Heart right ventricle (tissue), 16 donors: Measurements from ENCODE around the gene RNF123. TPM values are rescaled to one million over a fixed set of nuclear protein-coding genes. Genes with fewer than 3 reads are reported as not detected.

ENCODE experiments used
- ATAC-seq, 8 donors: fragments of 200-7000 bp; cut with Tn5 transposase; one replicate each; pipeline ENCODE4 v1.9.1; 2020; ENCODE audit warnings: mild to moderate bottlenecking in 8 of 8, moderate library complexity in 8 of 8, moderate number of reproducible peaks in 1 of 8
- DNase-seq, 2 donors: peaks; one replicate each; pipeline ENCODE4 v3.0.0-alpha.2; 2020
- H3K27ac ChIP-seq, 10 donors: fragments of 200-600 bp; sonication (generic) in 2 of 10; one replicate each; pipeline versions ENCODE4 v1.5.0 to v1.8.0; 2020 to 2022; ENCODE audit warnings: mild to moderate bottlenecking in 3 of 10
- H3K27me3 ChIP-seq, 7 donors: fragments of 200-600 bp; one replicate each; pipeline ENCODE4 v1.8.0; 2021 to 2022; ENCODE audit warnings: mild to moderate bottlenecking in 2 of 7
- H3K36me3 ChIP-seq, 9 donors: fragments of 200-600 bp; sonication (generic) in 1 of 9; one replicate each; pipeline versions ENCODE4 v1.5.0 to v1.8.0; 2020 to 2022; ENCODE audit warnings: mild to moderate bottlenecking in 2 of 9
- H3K4me1 ChIP-seq, 9 donors: fragments of 200-600 bp; sonication (generic) in 1 of 9; one replicate each; pipeline versions ENCODE4 v1.5.0 to v1.8.0; 2020 to 2022; ENCODE audit warnings: mild to moderate bottlenecking in 4 of 9
- H3K4me3 ChIP-seq, 10 donors: fragments of 200-600 bp; sonication (generic) in 2 of 10; one replicate each; pipeline versions ENCODE4 v1.5.0 to v1.8.0; 2020 to 2022; ENCODE audit warnings: mild to moderate bottlenecking in 7 of 10, moderate library complexity in 2 of 10
- H3K9me3 ChIP-seq, 11 donors: fragments of 200-600 bp in 10 of 11; sonication (generic) in 2 of 11; one replicate each; pipeline versions ENCODE4 v1.5.0 to v1.8.0; 2013 to 2022; ENCODE audit warnings: mild to moderate bottlenecking in 2 of 11, control low read depth in 1 of 11, moderate library complexity in 1 of 11
- WGBS, 2 donors: extraction: QIAGEN DNeasy Blood & Tissue Kit; methylation state at CpG; one replicate each; pipeline ENCODE4 v1.1.7; 2013; ENCODE audit warnings: inconsistent platforms in 1 of 2; 5-methylcytosine and 5-hydroxymethylcytosine counted together
- intact Hi-C, 10 donors: fragments of 100-400 bp; cut with DNase I; formaldehyde crosslinking; loops; one replicate each; pipeline versions ENCODE4 v1.11.1 to v1.14.2; 2022
- long read RNA-seq, 3 donors: library from polyadenylated mRNA; unstranded; transcript quantifications; one replicate each; pipeline ENCODE4 v2.0.0, GENCODE V29; 2020 to 2021
- polyA plus RNA-seq, 2 donors: library from polyadenylated mRNA; stranded (reverse); fragments of 200-250 nt; gene quantifications; one replicate each; pipeline ENCODE4 v1.2.3, GENCODE V29; 2013
- total RNA-seq, 10 donors: library from RNA; stranded (reverse); fragmentation: NEBNext Ultra II Directional in 3 of 10; extraction: Animal tissue kit (Norgen Biotek cat#: 25700) in 3 of 10; gene quantifications; one replicate each; pipeline versions ENCODE4 v1.2.1 to v1.2.4, GENCODE V29; 2021 to 2023
- TF ChIP-seq, protein P1 (sequence below), 9 donors: fragments of 200-600 bp; sonication (generic) in 2 of 9; IDR thresholded peaks; one replicate each; pipeline versions ENCODE4 v1.5.0 to v1.8.0; 2021 to 2022; ENCODE audit warnings: antibody characterized with exemption in 9 of 9, mild to moderate bottlenecking in 5 of 9, moderate library complexity in 1 of 9
- donor health status: Arrhythmogenic right ventricular cardiomyopathy.
- donor health status: ischemic (EF 13 %, LVEDD 7.1; RV severe dilation, severe dysfunction).
- donor health status: healthy with polysubstance abuse.
- donor health status: DM: no; HTN: yes; CAD: no.
- donor health status: DM: no; HTN: no; CAD: no.
- donor health status: ischemic (EF 25% LVEDD 6.9; RV normal size, moderate dysfunction).
- donor health status: ischemic (EF 25% LVEDD 5.7; RV mildly dilated, moderate dysfunction).
- donor health status: healthy.
- donor health status: DM: yes; HTN: yes; CAD: no.
- donor health status: Ischemic cardiomyopathy.
- donor health status: ischemic (EF 35%, LVEDD 5.7; RV mildly dilated, moderate dysfunction).
- donor health status: nonischemic (EF 11% LVEDD 7.7; RV severe dilation, severe dysfunction).
- donor health status: DM: yes; HTN: yes; CAD: no.
- donor health status: PGD.
- donor health status: ischemic (EF 29% LVEDD 5.4; RV normal size, mild dysfunction).
- donor health status: nonischemic (EF 23%, LVEDD 6.1; RV moderate dilation, normal function).

The RNF123 gene
- 10 to 100 TPM; 41.5 to 61.8 (median 51.4) TPM for total RNA-seq
- polyA plus RNA-seq, result 10 to 100 TPM; 23.6 to 30.8 TPM
- long read RNA-seq, donor 1, full-length matches to known transcripts, result 13 of 43 reads
- long read RNA-seq, donor 1, partial matches to known transcripts, result 22 of 43 reads
- long read RNA-seq, donor 1, other reads (novel, unspliced or antisense), result 8 of 43 reads
- long read RNA-seq, donor 2, full-length matches to known transcripts, result 14 of 75 reads
- long read RNA-seq, donor 2, partial matches to known transcripts, result 42 of 75 reads
- long read RNA-seq, donor 2, other reads (novel, unspliced or antisense), result 19 of 75 reads
- long read RNA-seq, donor 3, full-length matches to known transcripts, result 23 of 139 reads
- long read RNA-seq, donor 3, partial matches to known transcripts, result 54 of 139 reads
- long read RNA-seq, donor 3, other reads (novel, unspliced or antisense), result 62 of 139 reads

DNA sequence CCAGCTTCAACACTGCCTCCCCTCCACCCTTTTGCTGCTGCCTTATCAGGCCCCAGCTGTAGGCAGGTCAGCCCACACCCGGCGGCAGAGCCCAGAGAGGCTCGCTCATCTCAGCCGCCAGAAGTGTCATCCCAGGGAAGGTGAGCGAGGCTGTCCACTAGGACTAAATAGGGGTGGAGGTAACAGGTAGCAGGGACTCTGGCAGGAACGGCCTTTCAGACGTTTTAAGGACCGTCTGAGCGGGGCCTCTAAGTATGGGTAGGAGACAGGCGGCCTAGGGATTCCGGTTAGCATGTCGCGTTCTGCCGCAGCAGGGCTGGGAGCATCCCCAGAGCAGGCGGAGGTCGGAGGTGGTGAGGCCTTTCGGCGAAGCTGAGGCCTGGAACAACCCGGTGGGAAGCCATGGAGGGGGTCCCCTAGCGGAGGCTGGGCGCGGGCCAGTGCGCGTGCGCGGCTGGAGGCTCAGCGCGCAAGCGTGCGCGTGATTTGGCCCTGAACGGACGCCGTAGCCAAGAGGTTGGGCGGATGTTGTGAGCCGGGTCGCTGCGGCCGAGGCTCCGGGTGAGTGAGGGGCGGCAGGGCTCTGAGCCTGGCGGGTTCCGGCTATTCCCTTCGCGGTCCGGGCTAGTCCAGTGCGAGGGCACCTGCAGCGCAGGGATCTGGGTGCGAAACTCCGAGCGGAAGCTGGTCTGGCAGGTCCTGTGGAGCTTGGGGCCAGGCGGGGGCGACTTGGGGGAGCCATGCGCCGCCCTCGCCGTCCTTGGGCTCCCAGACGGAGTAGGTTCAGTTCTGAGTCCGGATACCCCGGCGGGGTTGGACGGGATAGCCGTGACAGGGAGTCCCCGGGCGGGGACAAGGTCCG is at the start of gene RNF123, which contains the start of gene MST1:
RNF123 (plus strand) TSS at position 512 of the 862 bp plus-strand sequence. CDS start 1,609 bp downstream, outside the sequence.
MST1 (minus strand) TSS at position 429 of the 862 bp plus-strand sequence. CDS start 783 bp downstream, outside the sequence.
- intact Hi-C loops, result no loop called here
- Histone ChIP-seq H3K27me3 (peaks cover 0 to 14% (median 0%) of the 10 kb centered on the region in 7 donors), H3K4me3 (peak within 1 kb of the TSS; percentile 63 to 100 (median 97)), H3K9me3 (no peaks in the 10 kb centered on the region), H3K27ac (peak within 1 kb of the TSS; percentile 11 to 92 (median 87)), H3K4me1 (peaks cover 4 to 48% (median 32%) of the 10 kb centered on the region in 9 donors), H3K36me3 (peaks cover 0 to 9% (median 0%) of the 10 kb centered on the region in 9 donors)
- ATAC-seq (peak; percentile 76 to 92 (median 88)), DNase-seq (peak; percentile 93 to 94)
- TF ChIP-seq, protein P1, sequence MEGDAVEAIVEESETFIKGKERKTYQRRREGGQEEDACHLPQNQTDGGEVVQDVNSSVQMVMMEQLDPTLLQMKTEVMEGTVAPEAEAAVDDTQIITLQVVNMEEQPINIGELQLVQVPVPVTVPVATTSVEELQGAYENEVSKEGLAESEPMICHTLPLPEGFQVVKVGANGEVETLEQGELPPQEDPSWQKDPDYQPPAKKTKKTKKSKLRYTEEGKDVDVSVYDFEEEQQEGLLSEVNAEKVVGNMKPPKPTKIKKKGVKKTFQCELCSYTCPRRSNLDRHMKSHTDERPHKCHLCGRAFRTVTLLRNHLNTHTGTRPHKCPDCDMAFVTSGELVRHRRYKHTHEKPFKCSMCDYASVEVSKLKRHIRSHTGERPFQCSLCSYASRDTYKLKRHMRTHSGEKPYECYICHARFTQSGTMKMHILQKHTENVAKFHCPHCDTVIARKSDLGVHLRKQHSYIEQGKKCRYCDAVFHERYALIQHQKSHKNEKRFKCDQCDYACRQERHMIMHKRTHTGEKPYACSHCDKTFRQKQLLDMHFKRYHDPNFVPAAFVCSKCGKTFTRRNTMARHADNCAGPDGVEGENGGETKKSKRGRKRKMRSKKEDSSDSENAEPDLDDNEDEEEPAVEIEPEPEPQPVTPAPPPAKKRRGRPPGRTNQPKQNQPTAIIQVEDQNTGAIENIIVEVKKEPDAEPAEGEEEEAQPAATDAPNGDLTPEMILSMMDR (IDR thresholded peaks at IDR 0.05), result peak in 7 of 9 donors; percentile 24 to 62 (median 49)
- WGBS, 2 donors, result 3% methylated on average over 63 to 64 of the region's 66 CpGs

DNA sequence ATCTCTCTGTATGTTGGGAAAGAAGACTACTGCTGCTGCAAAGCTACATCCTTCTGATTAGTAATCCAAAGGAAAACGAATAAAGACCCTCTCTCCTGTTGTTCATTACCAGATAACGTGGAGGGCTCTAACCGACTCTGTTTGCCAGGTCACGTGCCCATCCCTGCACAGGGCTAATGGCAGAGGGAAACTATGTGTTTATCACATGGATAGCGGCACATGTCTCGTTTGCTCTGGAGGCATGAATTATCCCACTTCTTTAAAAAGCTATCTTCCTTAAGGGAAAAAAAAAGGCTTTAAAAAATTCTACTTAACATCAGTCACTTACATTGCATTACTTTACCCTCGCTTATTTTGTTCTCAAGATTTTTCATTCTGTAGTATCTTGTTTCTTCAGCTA is 48.1 kb upstream of the RNF123 start:
- no peak overlapping the region for H3K27ac ChIP-seq
- H3K4me1 ChIP-seq, result peaks cover 0 to 13% (median 0%) of the 10 kb centered on the region in 9 donors
- intact Hi-C loops, result loop anchor here in 1 of 10 donors (5.0 kb wide), 1 partner anchor 1061 kb away; no protein-coding TSS in a partner anchor
- no peaks in the 10 kb centered on the region for H3K9me3 ChIP-seq
- H3K4me3 ChIP-seq, result no peak overlapping the region
- DNase-seq, result no peak
- ATAC-seq, result no peak
- H3K27me3 ChIP-seq, result no peaks in the 10 kb centered on the region
- 60 to 62% methylated on average over 7 of the region's 7 CpGs for WGBS, 2 donors
- no peaks in the 10 kb centered on the region for H3K36me3 ChIP-seq
- TF ChIP-seq, protein P1 (IDR thresholded peaks at IDR 0.05), result no peak

DNA sequence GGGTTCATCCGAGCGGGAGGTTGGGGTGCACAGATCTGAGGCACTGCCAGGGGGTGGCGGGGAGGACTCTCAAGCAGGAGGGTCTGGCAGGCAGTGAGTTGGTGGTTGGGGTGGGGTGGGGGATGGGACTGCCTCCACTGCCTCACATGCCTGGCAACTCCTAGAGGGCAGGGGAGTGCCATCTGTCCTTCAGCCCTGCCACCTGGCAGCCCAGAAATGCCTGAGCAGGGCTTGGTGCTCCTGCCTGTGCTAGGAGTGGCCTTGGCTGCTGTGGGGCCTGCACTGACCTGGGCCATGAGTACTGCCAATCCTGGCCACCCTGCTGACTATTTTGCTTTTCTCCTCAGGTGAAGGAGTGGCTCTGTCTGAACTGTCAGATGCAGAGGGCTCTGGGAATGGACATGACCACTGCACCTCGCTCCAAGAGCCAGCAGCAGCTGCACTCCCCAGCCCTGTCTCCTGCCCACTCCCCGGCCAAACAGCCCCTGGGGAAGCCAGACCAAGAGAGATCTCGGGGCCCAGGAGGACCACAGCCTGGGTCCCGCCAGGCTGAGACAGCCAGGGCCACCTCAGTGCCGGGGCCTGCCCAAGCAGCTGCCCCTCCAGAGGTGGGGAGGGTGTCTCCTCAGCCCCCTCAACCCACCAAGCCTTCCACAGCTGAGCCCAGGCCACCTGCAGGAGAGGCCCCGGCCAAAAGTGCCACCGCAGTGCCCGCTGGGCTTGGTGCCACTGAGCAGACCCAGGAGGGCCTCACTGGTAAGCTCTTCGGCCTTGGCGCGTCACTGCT is 47.2 kb upstream of the RNF123 start:
- Histone ChIP-seq H3K4me1 (peaks cover 0 to 15% (median 0%) of the 10 kb centered on the region in 9 donors), H3K27me3 (no peaks in the 10 kb centered on the region), H3K9me3 (no peaks in the 10 kb centered on the region), H3K36me3 (no peaks in the 10 kb centered on the region), H3K27ac (no peak overlapping the region), H3K4me3 (no peak overlapping the region)
- 93 to 95% methylated on average over 14 of the region's 14 CpGs for WGBS, 2 donors
- intact Hi-C loops, result loop anchor here in 1 of 10 donors (5.0 kb wide), 1 partner anchor 1060 kb away; no protein-coding TSS in a partner anchor
- no peak for ATAC-seq
- TF ChIP-seq, protein P1 (IDR thresholded peaks at IDR 0.05), result no peak
- no peak for DNase-seq
